ENCODE measurements around the gene TMEM198. TPM values are rescaled to one million over a fixed set of nuclear protein-coding genes. Genes with fewer than 3 reads are reported as not detected.

Gene TMEM198
- total RNA-seq, 1 donor from 2014 or later, result 15.7 TPM

DNA sequence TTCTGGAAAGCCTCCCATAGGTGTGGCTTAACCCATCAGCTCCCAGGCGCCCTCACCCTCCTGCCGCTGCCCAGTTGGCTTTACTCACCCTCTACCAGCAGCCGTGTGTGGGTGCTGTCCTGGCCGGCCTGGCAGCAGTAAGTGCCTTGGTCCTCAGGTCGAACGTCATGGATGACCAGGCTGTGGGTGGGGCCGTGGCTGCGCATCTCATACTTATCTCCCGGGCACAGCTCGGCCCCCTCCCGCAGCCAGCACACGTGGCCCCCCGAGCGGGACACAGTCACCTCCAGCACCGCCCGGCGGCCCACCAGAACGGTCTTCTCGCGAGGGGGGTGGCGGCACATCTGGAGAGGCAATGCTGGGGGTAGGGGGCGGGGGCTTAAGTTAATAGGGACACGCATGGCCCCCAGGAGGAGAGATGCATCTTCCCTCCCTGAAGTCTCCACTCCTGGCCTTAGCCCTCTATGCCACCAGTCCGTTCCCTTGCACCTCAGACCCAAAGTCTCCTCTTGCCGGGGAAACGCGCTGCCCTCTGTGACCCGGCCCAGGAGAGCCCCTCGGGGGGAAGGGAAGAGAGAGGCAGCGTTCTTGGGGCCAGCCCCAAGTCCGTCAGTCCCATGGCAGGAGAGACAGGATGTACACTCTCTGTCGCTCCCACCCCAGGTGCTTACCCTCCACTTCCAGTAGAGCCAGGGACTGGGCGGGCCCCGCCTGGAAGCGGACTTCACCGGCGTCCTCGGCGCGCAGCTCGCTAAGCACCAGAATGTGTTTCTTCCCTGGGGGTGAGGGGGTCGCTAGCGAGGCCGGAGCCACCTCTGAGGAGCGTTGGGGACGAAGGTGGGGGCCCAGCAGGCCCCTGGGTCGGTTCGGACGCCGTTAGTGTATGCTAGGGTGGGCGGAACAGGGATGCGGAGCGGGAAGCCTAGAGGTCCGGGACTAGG, 7.9 kb downstream of the TMEM198 start:
- DNase-seq (ENCODE audit: low read depth, low spot score), result no peak
- H3K9me3 Mint-ChIP-seq, result no peaks in the 10 kb centered on the region
- no peak for TF ChIP-seq CTCF (conservative IDR thresholded peaks at IDR 0.05)
- peak overlapping the region; percentile 88 for H3K4me3 Mint-ChIP-seq
- peaks cover 20% of the 10 kb centered on the region for H3K4me1 Mint-ChIP-seq
- H3K27ac Mint-ChIP-seq (ENCODE audit: unreplicated experiment), result no peak overlapping the region
- H3K36me3 Mint-ChIP-seq (ENCODE audit: low read depth), result peaks cover 3% of the 10 kb centered on the region
- H3K27me3 Mint-ChIP-seq (ENCODE audit: low read depth), result peaks cover 16% of the 10 kb centered on the region

DNA sequence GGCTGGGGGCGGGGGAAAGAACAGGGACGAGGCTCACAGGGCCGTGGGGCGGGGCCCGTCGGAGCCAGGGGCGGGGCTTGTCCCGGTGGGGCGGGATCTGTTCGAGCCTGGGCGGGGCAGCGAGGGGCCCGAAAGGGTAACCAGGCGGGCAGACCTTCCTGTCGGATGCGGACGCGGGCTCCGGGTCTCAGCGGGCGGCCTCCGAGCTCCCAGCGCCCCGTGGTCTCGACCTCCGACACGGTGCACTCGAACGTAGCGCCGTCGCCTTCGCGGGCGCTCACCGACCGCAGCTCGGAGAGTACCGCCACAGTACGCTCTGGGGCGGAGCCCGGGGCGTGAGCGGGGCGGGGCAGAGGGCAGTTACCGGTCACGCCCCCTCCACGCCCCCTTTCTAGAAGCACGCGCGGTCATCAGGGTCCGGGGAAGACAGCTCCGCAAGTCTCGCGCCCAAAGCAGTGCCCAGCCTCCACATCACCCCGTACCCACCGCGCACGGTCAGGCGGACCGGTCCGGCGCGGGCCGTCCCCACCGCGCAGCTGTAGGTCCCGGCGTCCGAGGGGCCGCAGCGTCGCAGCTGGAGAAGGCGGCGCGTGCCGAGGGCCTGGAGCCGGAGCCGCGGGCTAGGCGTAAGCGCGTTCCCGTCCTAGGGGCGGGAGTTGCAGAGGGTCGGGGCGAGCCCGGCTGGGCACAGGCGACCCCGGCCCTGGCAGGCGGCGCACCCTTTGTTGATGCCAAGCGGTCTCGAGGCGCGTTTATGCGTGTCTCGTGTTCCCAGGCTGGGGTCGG, 8.7 kb downstream of the TMEM198 start:
- no peaks in the 10 kb centered on the region for H3K9me3 Mint-ChIP-seq
- peaks cover 16% of the 10 kb centered on the region for H3K27me3 Mint-ChIP-seq (ENCODE audit: low read depth)
- DNase-seq (ENCODE audit: low read depth, low spot score), result peak; percentile 93

DNA sequence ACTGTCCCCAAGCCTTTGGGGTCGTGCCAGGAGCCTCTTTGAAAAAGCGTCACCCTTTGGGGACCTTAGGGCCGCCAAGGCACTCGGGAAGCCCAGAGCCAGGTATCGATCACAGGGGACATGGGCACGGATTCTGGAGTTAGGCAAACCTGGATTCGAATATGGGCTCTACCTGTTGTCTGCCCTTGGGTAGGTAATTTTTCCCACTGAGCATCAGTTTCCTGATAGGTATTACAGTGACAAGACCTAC, 9.3 kb downstream of the TMEM198 start:
- Mint-ChIP-seq H3K4me1 (peaks cover 16% of the 10 kb centered on the region), H3K27me3 (ENCODE audit: low read depth) (peaks cover 16% of the 10 kb centered on the region), H3K4me3 (peak overlapping the region; percentile 82), H3K9me3 (no peaks in the 10 kb centered on the region), H3K27ac (ENCODE audit: unreplicated experiment) (no peak overlapping the region), H3K36me3 (ENCODE audit: low read depth) (no peaks in the 10 kb centered on the region)
- DNase-seq (ENCODE audit: low read depth, low spot score), result no peak
- no peak for TF ChIP-seq CTCF (conservative IDR thresholded peaks at IDR 0.05)

More for the DNA sequence above, 8.7 kb downstream of the TMEM198 start:
- peak overlapping the region; percentile 88 for H3K4me3 Mint-ChIP-seq
- no peak overlapping the region for H3K27ac Mint-ChIP-seq (ENCODE audit: unreplicated experiment)
- H3K4me1 Mint-ChIP-seq, result peaks cover 16% of the 10 kb centered on the region
- TF ChIP-seq CTCF (conservative IDR thresholded peaks at IDR 0.05), result no peak
- H3K36me3 Mint-ChIP-seq (ENCODE audit: low read depth), result no peaks in the 10 kb centered on the region

GRCh38 chr2:219553463-219553963, 9.7 kb downstream of the TMEM198 start:
- Mint-ChIP-seq H3K27ac (ENCODE audit: unreplicated experiment) (no peak overlapping the region), H3K36me3 (ENCODE audit: low read depth) (no peaks in the 10 kb centered on the region), H3K9me3 (no peaks in the 10 kb centered on the region), H3K27me3 (ENCODE audit: low read depth) (peaks cover 16% of the 10 kb centered on the region), H3K4me3 (peak overlapping the region; percentile 82), H3K4me1 (peaks cover 16% of the 10 kb centered on the region)
- no peak for DNase-seq (ENCODE audit: low read depth, low spot score)
- TF ChIP-seq CTCF (conservative IDR thresholded peaks at IDR 0.05), result no peak

DNA sequence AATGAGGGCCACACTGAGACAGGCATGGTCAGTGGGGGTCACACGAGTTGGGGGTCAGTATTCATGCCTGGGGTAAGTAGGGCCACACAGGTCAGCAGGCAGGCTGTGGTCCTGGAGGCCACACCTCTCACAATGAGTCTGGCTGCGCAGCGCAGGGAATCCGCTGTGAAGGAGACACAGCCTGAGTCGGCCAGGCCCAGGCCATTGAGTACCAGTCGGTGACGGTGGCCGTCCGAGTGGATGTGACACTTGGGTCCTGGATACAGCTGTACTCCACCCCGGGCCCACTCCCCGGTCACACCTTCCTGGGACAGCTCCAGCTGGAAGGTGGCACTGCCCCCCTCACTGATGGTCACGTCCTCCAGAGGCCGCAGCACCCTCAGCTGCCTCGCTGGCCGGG, 10.5 kb downstream of the TMEM198 start:
- TF ChIP-seq CTCF (conservative IDR thresholded peaks at IDR 0.05), result no peak
- no peaks in the 10 kb centered on the region for H3K9me3 Mint-ChIP-seq
- peaks cover 16% of the 10 kb centered on the region for H3K27me3 Mint-ChIP-seq (ENCODE audit: low read depth)
- DNase-seq (ENCODE audit: low read depth, low spot score), result no peak
- H3K4me3 Mint-ChIP-seq, result peak overlapping the region; percentile 82
- no peak overlapping the region for H3K27ac Mint-ChIP-seq (ENCODE audit: unreplicated experiment)
- no peaks in the 10 kb centered on the region for H3K36me3 Mint-ChIP-seq (ENCODE audit: low read depth)
- H3K4me1 Mint-ChIP-seq, result peaks cover 16% of the 10 kb centered on the region
